Stimulated activated CD4-positive, alpha-beta T cell treated with anti-CD3 and anti-CD28 coated beads, Interleukin-12 subunit alpha, Interleukin-12 subunit beta, amount 100 ng/mL, for 4 hours (primary cell): ENCODE data around the gene GAL3ST2.
"Not testable (repeated sequence)": the region's sequence is repeated elsewhere in the genome, so short reads cannot be mapped to it uniquely, and the experiment has no call there.

ENCODE experiments used
- DNase-seq: peaks from one replicate; pipeline ENCODE4 v3.0.0-alpha.2; 2020

Gene GAL3ST2

DNA sequence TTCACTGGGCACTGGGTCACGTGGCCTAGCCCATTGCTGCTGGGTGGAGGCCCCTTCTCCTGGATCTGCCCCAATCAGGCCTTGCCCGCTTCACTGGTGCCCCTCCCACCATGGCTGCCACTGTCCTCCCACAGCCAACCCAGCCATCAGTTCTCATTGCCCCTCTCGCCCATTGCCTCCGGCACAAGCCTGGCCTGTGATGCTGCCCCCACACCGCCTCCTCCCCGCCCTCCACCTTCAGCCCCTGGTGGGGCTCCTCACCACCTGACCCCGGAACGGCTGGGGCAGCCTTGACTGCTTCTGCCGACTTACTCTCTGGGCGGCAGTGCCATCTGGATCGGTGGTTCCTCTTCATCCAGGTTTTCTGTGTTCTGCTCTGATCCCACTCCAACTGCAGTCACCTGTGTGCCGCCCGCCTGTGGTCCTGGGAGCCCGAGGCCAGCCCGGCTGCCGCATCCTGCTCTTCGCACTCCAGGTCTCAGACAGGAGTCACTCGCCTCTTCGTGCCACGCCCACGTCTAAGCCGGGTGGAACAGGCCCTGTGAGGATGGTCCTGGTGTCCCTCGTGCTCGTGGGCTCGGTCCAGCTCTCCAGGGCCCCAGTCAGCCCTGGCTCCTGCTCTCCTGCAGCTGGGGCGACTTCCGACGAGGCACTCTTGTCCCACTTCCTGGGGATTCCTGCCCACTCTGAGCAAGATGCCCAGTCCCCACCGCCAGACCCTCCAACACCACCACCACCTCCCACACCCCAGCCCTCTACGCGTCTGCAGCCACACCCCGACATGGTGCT is 28.0 kb upstream of the GAL3ST2 start:
- no peak for DNase-seq

DNA sequence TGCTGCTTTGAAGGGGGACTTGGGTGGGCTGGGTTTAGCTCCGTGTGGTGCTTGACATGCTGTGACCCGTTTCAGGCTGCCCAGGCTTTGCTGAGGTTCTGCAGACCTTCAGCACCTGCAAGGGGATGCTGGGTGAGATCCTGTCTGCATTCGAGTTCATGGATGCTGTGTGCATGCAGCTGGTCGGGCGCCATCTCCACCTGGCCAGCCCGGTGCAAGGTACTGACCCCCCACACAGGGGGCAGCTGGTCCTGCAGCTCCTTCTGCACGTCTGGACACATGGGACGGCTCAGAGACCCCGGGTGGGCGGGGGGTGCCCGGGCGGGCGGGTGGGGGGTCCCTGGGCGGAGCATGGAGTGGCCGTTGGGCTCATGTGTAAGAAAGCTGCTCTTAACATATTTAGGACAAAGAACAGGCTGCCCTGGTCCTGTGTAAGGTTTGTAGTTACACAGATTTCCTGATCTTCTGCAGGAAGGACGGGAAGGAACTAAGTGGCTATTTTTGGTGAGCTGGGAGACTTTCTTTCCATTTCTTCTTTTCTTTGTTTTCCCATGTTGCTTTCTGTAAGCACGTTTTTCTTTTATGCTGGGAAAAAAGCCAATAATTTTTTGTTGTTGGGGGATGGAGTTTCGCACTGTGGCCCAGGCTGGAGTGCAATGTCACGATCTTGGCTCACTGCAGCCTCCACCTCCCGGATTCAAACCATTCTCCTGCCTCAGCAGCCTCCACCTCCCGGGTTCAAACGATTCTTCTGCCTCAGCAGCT is 26.4 kb upstream of the GAL3ST2 start:
- no peak for DNase-seq

- no peak for DNase-seq
These were observed 25.5 kb upstream of the GAL3ST2 start for GRCh38 chr2:241751152-241751551.

GRCh38 chr2:241751776-241752175 is 24.8 kb upstream of the GAL3ST2 start:
- no peak for DNase-seq

DNA sequence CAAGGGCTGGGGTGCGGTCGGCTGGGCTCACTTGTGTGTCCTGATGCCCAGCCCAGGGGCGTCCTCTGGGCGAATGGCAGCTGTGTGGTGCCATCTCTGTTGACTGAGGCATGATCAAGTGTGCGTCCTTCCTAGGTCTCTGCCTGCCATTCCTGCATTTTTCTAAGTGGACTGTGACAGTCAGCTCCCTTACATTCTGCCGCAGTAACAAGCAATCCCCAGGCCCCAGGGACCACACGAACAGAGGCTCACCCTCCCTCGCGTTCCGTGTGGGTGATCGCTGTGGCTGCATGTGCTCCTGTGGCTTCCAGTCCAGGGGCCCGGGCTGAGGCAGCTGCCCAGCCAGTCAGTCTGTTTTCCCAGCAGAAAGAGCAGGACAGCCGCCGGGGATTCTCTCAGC is 24.4 kb upstream of the GAL3ST2 start:
- DNase-seq: no peak

DNA sequence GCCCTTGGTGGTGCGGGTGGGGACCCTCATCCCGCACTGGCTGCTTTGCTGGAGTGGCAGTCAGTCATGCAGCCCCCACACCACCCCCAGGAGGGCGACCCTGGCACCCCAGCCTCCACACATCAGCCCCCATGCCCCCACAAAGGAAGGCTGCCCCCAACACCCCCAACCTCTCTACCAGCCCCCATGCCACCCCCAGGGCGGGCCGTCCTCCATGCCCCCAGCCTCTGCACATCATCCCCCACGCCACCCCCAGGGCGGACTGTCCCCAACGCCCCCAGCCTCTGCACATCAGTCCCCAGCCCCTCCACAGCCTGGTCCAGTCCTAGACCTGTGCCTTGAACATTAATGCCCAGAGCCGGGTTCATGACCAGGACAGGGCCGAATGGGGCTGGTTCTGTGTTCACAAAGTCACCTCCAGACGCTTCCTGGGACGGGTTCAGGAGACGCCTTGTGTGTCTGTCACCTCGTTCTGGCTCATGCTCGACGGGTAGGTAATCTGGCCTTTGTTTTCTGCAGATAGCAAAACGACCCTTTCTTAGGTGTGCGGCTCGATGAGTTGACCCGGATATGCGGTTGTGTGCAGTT is 23.8 kb upstream of the GAL3ST2 start:
- DNase-seq: no peak

GRCh38 chr2:241753493-241753892 is 23.1 kb upstream of the GAL3ST2 start:
- DNase-seq: no peak

GRCh38 chr2:241754042-241754441 is 22.6 kb upstream of the GAL3ST2 start:
- DNase-seq: no peak

GRCh38 chr2:241755166-241755565 is 21.5 kb upstream of the GAL3ST2 start:
- DNase-seq: no peak

DNA sequence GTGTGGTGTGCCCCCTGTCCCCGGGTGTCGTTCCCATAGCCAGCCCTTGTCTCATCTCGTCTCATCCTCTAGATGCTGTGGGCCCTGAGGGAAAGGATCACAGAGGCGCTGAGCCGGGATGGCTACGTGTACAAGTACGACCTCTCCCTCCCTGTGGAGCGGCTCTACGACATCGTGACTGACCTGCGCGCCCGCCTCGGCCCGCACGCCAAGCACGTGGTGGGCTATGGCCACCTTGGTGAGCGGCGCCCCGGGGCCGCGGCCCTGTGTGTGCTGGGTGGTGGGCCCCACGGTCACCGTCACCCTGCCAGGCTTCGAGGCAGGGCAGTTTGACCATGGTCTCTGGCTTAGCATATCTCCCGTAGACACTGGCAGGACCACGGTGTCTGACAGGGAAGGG is 20.8 kb upstream of the GAL3ST2 start:
- no peak for DNase-seq

DNA sequence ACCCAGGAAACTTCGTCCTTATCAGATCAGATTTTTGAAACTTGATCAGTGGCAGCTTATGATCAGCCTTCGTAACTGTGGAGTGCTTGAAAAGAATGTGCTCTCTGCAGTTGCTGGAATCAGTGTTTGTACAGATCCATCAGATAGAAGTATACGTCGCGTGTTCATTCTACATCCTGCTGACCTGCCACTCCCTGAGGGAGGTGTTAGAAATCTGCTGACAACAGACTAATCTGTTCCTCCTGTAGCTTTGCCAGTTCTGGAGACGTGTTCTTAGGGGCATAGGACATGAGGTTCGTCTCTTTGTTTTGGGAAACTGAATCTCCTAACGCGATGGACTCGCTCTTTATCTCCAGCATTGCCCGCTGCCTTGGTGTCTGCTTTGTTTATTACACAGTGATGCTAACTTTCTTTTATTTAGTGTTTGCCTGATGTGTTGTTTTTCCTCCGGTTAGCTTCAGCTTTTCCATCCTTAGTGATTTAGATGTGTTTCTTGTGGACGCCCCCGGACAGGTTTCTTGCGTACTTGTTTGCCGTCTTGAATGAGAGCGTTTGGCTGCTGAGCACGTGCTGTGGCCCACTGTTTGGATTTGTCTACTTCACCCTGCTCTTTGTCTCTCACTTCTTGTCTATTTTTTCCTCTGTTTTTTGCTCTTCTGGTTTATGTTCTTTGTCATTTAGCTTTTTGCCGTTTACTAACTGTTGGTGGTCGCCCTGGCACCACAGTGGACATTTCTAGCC is 17.4 kb upstream of the GAL3ST2 start:
- DNase-seq: no peak

GRCh38 chr2:241759893-241760292 is 16.7 kb upstream of the GAL3ST2 start:
- DNase-seq: not testable (repeated sequence)

- DNase-seq: no peak
These were observed 16.3 kb upstream of the GAL3ST2 start for GRCh38 chr2:241760301-241760771.

- DNase-seq: no peak
These were observed 14.2 kb upstream of the GAL3ST2 start for GRCh38 chr2:241762321-241762932.

GRCh38 chr2:241762933-241763369 is 13.7 kb upstream of the GAL3ST2 start:
- no peak for DNase-seq

DNA sequence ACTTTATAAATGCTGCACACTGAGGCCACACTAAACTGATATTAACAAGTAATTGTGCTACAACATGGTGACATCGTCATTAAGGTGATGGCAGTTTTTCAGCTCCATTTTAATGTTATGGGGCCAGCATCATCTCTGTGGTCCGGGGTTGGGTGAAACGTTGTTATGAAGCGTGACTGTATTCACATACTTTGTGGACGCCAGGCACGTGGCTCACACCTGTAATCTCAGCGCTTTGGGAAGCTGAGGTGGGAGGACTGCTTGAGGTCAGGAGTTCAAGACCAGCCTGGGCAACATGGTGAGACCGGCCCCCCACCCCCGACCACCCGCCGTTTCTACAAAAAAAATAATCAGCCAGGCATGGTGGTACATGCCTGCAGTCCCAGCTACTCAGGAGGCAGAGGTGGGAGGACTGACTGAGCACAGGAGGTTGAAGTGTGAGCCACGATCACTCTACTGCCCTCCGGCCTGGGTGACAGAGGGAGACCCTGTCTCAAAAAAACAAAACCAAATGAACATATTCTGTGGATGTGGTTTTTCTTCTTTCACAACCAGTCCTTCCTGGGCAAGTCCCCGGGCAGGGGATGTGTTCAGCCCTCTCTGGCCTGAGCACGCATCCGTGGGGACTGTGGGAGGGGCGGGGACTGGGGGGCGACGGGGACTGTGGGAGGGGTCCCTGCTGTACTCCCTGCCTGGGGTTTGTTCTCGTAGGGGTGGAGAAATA is 12.9 kb upstream of the GAL3ST2 start:
- no peak for DNase-seq

GRCh38 chr2:241764275-241765241 is 12.1 kb upstream of the GAL3ST2 start:
- no peak for DNase-seq

GRCh38 chr2:241767464-241768250 is 9.0 kb upstream of the GAL3ST2 start:
- no peak for DNase-seq

DNA sequence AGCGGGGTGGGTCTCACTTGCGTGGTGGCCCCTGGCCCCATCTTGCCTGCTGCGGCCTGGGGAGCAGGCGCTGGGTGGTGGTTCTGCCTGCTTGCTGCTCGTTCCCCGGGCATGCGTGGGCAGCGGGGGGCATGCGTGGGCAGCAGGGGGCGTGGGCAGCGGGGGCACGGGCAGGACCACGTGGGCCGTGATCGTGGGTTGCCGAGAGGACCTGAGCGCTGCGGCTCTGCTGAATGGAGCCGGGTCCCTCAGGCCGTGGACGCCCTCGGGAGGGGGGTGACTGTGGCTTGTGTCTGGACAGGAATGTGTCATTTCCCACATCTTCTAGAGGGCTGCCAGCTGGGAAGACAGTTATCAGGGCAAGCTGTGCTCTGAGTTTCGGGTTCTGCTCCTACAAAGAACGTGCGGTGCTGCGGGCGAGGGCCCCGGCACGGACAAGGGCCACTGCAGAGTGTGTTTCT is 8.3 kb upstream of the GAL3ST2 start:
- no peak for DNase-seq

DNA sequence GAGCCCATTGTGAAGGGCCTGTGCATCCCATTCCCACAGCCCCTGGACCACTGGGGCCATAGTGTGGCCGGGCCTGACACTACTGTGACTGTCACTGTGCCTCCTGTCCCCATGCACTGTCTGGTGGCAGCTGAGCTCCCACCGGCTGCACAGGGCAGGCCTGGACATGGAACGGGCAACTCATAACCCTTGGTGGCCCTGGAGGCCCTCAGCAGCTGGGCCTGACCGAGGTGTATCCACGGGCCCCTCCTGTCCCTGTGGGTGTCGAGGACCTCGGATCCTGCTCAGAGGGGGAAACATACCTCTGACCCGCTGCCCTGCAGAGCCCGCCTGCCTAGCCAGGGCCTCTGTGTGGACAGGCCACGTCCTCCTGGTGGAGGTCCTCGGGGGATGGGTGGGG is 7.8 kb upstream of the GAL3ST2 start:
- DNase-seq: no peak
